Upper lobe of right lung (tissue), 1 donor: ENCODE data around the gene PALD1. TPM values are rescaled to one million over a fixed set of nuclear protein-coding genes. Genes with fewer than 3 reads are reported as not detected.

Source experiments
- ATAC-seq: fragments of 200-7000 bp; cut with Tn5 transposase; one replicate; pipeline ENCODE4 v1.9.1; 2020; ENCODE audit warnings: mild to moderate bottlenecking, moderate library complexity
- DNase-seq: peaks from one replicate; pipeline ENCODE4 v3.0.0-alpha.2; 2020
- H3K27ac ChIP-seq: fragments of 200-600 bp; one replicate; pipeline ENCODE4 v1.8.0; 2022
- H3K27me3 ChIP-seq: fragments of 200-600 bp; one replicate; pipeline ENCODE4 v1.8.0; 2022; ENCODE audit warnings: mild to moderate bottlenecking
- H3K36me3 ChIP-seq: fragments of 200-600 bp; one replicate; pipeline ENCODE4 v1.8.0; 2022
- H3K4me1 ChIP-seq: fragments of 200-600 bp; one replicate; pipeline ENCODE4 v1.8.0; 2022
- H3K4me3 ChIP-seq: fragments of 200-600 bp; one replicate; pipeline ENCODE4 v1.8.0; 2022; ENCODE audit warnings: mild to moderate bottlenecking
- H3K9me3 ChIP-seq: fragments of 200-600 bp; one replicate; pipeline ENCODE4 v1.8.0; 2022
- intact Hi-C: fragments of 100-400 bp; cut with DNase I; formaldehyde crosslinking; loops from one replicate; pipeline ENCODE4 v1.11.0; 2022
- total RNA-seq: library from RNA; stranded (reverse); fragmentation: NEBNext Ultra II Directional; extraction: Animal tissue kit (Norgen Biotek cat#: 25700); gene quantifications from one replicate; pipeline ENCODE4 v1.2.1, GENCODE V29; 2021
- TF ChIP-seq, protein P1 (sequence below): fragments of 200-600 bp; IDR thresholded peaks from one replicate; pipeline ENCODE4 v1.8.0; 2022; ENCODE audit warnings: antibody characterized with exemption
- donor health status: DM: no; HTN: yes; CAD: no; lungs with severe emphysema.

PALD1 gene
- total RNA-seq, 1 donor from 2014 or later, result 27.0 TPM

DNA sequence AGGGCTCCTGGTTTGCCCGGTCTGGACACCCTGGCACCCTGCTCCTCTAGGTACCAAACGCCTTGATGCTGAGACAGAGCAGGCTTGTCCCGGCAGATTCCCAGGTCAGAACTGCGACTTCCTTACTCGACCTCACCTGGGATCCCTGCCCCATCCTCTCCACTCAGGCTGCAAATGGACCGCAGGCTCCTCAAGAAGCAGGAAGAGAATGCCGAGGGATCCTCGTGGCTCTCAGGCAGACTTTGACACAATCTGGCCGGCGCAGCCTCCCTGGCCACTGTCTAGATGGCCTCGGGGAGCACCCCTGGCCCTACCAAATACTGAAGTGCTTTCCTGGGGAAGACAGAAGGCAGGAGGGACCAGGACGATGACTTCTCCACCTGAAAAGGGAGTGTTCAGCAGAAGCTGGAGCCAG is 36.7 kb upstream of the PALD1 start:
- ATAC-seq, result no peak
- no peak overlapping the region for H3K4me3 ChIP-seq

DNA sequence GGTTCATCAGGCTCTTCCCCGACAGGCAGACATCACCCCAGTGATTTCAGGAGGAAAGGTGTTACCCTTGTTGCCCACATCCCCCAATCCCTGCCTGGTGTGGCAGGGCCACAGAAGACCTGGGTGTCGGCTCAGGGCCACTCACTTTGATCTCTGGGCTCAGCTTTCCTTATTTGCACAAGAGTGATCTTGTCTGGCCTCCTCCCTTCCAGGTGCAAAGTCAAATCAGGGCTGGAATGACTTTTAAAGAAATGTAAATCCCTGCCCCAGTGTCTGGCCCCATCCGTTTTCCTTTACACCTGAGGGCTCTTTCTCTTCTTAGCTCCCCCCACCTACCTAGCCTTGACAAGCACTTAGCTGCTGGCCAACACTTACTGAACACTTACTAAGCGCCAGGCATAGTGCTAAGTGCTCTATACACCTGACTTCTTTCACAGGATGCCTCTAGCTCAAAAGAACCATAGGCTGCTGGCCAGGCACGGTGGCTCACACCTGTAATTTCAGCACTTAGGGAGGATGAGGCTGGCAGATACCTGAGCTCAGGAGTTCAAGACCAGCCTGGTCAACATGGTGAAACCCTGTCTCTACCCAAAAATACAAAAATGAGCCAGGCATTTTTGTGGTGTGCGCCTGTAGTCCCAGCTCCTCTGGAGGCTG is 36.1 kb upstream of the PALD1 start:
- Histone ChIP-seq H3K27me3 (peaks cover 40% of the 10 kb centered on the region), H3K27ac (no peak overlapping the region), H3K4me3 (no peak overlapping the region), H3K4me1 (peaks cover 23% of the 10 kb centered on the region), H3K9me3 (no peaks in the 10 kb centered on the region), H3K36me3 (no peaks in the 10 kb centered on the region)
- DNase-seq (no peak), ATAC-seq (no peak)
- intact Hi-C loops, result no loop called here
- TF ChIP-seq, protein P1, sequence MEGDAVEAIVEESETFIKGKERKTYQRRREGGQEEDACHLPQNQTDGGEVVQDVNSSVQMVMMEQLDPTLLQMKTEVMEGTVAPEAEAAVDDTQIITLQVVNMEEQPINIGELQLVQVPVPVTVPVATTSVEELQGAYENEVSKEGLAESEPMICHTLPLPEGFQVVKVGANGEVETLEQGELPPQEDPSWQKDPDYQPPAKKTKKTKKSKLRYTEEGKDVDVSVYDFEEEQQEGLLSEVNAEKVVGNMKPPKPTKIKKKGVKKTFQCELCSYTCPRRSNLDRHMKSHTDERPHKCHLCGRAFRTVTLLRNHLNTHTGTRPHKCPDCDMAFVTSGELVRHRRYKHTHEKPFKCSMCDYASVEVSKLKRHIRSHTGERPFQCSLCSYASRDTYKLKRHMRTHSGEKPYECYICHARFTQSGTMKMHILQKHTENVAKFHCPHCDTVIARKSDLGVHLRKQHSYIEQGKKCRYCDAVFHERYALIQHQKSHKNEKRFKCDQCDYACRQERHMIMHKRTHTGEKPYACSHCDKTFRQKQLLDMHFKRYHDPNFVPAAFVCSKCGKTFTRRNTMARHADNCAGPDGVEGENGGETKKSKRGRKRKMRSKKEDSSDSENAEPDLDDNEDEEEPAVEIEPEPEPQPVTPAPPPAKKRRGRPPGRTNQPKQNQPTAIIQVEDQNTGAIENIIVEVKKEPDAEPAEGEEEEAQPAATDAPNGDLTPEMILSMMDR, result no peak

More for the DNA sequence above, 36.7 kb upstream of the PALD1 start:
- intact Hi-C loops, result no loop called here
- peak; percentile 57 for DNase-seq
- Histone ChIP-seq H3K36me3 (no peaks in the 10 kb centered on the region), H3K4me1 (peaks cover 23% of the 10 kb centered on the region), H3K9me3 (no peaks in the 10 kb centered on the region), H3K27me3 (peaks cover 40% of the 10 kb centered on the region), H3K27ac (no peak overlapping the region)
- TF ChIP-seq, protein P1, result no peak

DNA sequence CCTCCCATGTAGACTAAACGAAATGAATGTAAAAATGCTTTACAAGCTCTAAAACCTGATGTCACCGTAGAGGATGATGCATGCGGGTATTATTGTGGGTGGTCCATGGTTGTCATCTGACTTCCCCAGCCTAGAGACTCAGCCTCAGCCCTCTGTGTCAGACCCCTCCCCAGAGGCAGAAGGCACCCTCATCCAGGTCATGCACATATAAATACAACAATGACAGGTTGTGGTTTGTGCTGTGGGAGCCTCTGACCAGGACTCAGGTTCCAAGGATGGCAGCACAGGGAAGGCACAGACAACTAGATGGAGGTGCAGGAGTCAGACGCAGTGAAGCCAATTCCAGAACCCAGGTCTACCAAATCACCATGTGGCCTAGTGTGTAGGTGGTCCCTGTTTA is 33.8 kb upstream of the PALD1 start:
- no peak overlapping the region for H3K27ac ChIP-seq
- no peaks in the 10 kb centered on the region for H3K9me3 ChIP-seq
- TF ChIP-seq, protein P1, result no peak
- peaks cover 36% of the 10 kb centered on the region for H3K27me3 ChIP-seq
- no peak overlapping the region for H3K4me3 ChIP-seq
- intact Hi-C loops, result no loop called here
- no peak for DNase-seq
- H3K36me3 ChIP-seq, result no peaks in the 10 kb centered on the region
- ATAC-seq, result no peak
- H3K4me1 ChIP-seq, result peaks cover 23% of the 10 kb centered on the region

DNA sequence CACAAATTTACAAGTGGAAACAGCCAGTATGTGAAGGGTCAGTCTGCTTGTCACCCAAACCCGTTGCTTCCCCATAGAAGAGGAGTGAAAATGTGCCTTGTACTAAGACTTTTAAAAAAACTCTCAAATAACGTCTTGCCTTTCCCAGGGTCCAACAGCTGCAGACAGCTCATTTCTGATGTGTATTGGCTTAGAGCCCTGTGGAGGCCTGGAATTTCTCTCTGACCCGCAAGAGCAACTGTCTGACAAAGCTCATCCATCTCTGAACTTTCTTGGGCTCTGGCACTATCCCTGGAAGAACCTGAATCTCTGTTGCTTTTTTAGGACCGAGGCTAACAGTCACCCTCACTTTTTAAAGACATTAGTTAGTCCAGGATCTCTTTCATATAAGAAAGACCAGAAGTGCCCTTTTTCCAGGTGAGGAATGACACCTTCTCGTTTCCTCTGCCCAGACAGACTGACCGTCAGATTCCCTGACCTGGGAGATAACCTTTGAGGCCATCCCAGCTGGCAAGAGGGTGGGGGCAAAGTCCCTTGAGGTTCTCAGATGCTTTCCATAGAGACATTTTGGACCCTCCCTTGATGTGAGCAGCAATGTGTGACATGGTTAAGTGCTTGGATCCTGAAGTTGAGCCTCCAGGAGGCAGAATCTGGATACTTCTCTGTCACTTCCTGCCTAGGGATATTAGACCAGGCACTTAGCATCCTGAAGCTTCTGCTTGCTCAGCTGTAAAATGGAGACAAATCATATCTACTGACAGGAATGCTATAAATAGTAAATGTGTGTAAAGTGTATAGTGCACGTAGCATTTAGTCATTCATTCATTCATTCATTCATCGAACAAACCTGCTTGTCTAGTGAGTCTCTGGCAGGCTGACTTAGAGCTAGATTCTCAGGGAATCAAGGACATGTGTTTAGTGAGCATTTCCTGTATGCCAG is 32.6 kb upstream of the PALD1 start:
- Histone ChIP-seq H3K36me3 (no peaks in the 10 kb centered on the region), H3K4me3 (no peak overlapping the region), H3K9me3 (no peaks in the 10 kb centered on the region), H3K4me1 (peaks cover 15% of the 10 kb centered on the region), H3K27ac (no peak overlapping the region), H3K27me3 (peaks cover 25% of the 10 kb centered on the region)
- DNase-seq (no peak), ATAC-seq (peak; percentile 16)
- TF ChIP-seq, protein P1, result no peak
- intact Hi-C loops, result no loop called here

DNA sequence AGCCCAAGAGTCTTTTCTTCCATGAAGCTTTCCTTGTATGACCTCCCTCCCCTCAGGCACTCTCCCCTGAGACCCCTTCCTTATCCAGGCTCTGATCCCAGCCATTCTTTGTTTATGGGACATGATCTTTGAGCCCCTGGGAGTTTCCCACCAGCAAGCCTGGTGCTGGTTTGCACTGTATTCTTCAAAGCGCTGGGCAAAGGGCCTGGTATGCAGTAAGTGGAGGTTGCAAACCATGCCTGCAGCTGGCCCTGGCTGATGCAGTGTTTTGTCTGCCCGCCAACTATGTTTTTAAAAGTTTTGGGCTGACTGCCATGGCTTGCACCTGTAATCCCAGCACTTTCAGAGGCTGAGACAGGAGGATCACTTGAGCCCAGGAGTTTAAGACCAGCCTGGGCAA is 30.3 kb upstream of the PALD1 start:
- Histone ChIP-seq H3K4me3 (no peak overlapping the region), H3K4me1 (peaks cover 8% of the 10 kb centered on the region), H3K27ac (no peak overlapping the region), H3K36me3 (no peaks in the 10 kb centered on the region), H3K27me3 (peaks cover 4% of the 10 kb centered on the region), H3K9me3 (no peaks in the 10 kb centered on the region)
- ATAC-seq (no peak), DNase-seq (no peak)
- intact Hi-C loops, result no loop called here
- TF ChIP-seq, protein P1, result no peak
